Measurements from ENCODE around the gene CHD1L.
"Not testable (repeated sequence)": the region's sequence is repeated elsewhere in the genome, so short reads cannot be mapped to it uniquely, and the experiment has no call there.

CHD1L gene

DNA sequence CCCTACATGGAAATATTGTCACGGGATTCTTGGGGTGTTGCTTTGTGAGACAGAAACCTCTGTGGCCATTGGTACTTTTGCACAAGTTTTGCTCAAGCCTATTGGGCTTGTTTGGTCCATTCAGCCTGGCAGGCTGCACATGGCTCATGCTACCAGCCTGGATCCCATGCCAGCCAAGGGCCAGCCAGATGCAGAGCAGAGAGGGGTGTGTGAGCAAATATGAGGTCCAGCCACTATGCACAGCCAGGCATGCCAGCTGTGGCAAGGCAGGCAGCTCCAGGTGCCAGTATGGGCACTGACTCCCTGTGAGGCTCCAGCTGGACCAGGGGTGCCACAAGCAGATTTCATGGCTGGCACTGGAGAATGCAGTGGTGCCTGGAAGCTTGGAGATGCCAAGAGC, 6.7 kb upstream of the CHD1L start:
- no peak for DNase-seq

DNA sequence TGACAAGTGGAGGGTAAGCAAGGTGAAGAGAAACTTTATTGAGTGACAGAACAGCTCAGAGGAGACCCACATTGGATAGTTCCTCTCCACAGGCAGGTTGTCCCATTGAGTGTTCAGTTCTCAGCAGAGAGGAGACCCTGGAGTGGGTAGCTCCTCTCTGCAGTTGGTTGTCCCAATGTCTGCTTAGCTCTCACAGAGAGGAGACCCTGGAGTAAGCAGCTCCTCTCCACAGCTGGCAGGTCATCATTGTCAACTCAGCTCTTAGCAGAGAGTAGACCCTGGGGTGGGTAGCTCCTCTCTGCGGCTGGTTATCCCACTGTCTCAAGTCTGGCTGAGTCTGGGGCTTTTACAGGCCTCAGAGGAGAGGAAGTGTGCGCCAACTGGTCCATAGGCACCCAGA, 6.0 kb upstream of the CHD1L start:
- no peak for DNase-seq

GRCh38 chr1:147236959-147237791, 5.3 kb upstream of the CHD1L start:
- DNase-seq: no peak

GRCh38 chr1:147238053-147238902, 4.2 kb upstream of the CHD1L start:
- no peak for DNase-seq

GRCh38 chr1:147238925-147239820, 3.3 kb upstream of the CHD1L start:
- DNase-seq: no peak

DNA sequence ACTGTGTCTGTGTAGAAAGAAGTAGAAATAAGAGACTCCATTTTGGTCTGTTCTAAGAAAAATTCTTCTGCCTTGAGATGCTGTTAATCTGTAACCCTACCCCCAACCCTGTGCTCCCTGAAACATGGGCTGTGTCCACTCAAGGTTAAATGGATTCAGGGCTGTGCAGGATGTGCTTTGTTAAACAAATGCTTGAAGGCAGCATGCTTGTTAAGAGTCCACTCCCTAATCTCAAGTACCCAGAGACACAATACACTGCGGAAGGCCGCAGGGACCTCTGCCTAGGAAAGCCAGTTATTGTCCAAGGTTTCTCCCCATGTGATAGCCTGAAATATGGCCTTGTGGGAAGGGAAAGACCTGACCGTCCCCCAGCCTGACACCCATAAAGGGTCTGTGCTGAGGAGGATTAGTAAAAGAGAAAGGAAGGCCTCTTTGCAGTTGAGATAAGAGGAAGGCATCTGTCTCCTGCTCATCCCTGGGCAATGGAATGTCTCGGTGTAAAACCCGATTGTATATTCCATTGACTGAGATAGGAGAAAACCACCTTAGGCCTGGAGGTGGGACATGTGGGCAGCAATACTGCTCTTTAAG, 2.3 kb upstream of the CHD1L start:
- DNase-seq: not testable (repeated sequence)

DNA sequence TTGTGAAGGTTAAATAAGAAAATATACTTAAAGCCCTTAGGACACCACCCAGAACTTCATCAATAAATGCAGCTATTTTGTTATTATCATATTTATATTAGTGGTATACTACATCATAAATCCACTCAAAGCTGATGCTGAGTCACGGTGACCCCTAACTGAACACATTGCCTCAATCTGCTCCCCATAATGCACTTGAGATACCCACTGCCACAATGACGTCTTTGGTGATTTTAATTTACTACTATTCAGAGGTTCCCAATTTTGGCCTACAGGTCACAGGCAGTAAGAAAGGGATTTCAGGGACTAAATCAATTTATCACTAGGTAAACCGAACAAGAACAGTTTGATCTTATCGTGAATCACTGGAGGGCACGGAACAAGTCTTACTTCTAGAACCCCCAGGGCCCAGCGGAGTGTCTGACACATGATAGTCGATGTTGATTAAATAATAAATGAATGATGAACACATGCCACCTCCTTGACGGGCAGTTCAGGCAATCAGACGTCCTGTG, 493 bp upstream of the CHD1L start:
- no peak for DNase-seq

DNA sequence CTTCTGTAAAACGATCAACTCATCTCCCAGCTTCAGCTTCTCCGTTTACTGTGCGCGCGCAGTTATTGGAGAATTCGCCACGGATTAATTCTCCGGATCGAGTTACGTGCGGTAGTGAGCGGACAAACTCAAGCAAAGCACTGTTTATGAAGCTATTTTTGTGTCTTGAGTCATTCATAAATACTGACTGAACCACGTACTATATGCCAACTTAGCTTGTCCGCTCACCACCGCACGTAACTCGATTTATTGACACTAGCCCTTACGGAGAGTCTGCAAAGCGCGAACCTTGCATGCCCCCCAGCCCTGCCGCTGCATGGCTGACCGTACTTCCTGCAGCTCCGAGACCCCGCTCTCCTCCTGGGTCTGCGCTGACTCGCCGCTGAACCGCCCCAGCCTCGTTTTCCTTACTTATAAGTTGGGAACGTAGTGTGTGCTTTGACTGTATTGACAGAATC, 773 bp downstream of the CHD1L start:
- DNase-seq: peak; percentile 75

DNA sequence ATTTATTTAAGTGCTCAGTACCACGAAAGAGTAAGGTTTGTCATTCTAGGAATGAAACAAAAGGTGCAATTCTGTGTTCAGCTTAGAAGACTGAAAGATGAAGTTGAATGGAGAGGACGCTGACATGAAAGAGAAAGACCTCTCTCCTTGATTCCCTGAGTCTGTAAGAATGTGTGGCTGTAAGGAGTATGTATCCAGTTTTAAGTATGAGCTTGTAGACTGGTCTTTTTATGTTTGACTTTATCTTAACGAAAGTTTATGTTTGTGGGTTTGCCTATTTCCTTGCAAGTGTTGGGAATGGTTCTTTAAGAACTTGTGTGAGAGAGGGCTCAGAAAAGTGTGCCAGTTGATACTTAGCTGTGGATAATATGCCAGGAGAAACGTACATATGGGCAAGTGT, 1.4 kb downstream of the CHD1L start:
- DNase-seq: no peak

GRCh38 chr1:147245129-147245528, 2.6 kb downstream of the CHD1L start:
- DNase-seq: no peak

DNA sequence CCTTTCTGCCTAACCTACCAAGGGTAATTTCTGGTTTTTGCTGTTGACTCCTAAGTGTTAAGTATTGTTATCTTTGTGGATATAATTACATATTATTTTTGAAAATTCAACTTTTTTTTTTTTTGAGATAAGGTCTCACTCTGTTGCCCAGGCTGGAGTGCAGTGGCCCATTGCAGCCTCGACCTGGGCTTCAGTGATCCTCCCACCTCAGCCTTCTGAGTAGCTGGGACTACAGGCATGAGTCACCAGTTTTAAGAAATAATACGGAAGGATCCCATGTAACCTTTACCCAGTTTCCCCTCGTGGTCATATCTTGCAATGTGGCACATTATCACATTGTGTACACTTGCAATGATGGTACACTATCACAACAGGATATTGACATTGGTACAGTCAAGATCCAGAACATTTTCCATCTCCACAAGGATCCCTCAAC, 3.1 kb downstream of the CHD1L start:
- no peak for DNase-seq

DNA sequence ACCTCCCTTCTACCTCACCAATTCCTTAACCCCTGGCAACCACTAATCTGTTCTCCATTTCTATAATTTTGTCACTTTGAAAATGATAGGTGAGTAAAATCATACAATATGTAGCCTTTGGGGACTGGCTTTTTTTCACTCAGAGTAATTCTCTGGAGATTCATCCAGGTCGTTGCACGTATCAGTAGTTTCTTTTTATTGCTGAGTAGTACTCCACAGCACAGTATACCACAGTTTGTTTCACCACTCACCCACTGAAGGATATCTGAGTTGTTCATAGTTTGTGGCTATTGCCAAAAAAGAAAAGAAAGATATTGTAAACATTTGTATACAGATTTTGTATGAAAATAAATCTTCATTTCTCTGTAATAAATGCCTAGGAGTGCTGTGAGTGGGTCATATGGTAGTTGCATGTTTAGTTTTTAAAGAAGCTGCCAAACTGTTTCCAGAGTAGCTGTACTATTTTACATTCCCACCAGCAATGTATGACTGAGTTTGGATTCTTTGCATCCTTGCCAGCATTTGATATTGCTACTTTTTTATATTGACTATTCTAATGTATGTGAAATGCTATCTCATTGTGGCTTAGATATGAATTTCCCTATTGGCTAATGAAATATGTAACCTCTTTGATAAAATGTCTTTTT, 3.7 kb downstream of the CHD1L start:
- no peak for DNase-seq

DNA sequence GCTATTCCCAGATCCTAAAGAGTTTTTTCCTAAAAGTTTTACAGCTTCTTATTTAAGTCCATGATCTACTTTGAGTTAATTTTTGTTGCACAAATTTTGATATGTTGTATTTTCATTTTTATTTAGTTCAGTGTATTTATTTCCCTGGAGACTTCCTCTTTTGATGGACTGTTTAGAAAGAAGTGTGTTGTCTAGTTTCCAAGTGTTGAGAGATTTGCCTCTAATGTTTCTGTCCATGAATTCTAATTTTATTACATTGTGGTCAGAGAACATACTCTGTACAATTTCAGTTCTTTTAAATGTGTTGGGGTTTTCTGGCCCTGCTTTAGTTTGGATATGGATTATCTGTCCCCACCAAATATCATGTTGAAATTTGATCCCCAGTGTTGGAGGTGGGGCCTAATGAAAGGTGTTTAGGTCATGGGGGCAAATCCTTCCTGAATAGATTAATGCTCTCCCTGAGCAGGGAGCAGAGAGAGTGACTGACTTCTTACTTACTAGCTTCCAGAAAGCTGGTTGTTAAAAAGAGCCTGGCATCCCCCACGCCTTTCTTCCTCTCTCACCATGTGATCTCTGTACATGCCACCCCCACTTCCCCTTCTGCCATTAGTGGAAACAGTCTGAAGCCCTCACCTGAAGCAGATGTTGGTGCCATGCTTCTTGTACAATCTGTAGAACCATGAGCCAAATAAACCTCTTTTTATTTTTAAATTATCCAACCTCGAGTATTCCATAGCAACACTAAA, 4.6 kb downstream of the CHD1L start:
- no peak for DNase-seq

DNA sequence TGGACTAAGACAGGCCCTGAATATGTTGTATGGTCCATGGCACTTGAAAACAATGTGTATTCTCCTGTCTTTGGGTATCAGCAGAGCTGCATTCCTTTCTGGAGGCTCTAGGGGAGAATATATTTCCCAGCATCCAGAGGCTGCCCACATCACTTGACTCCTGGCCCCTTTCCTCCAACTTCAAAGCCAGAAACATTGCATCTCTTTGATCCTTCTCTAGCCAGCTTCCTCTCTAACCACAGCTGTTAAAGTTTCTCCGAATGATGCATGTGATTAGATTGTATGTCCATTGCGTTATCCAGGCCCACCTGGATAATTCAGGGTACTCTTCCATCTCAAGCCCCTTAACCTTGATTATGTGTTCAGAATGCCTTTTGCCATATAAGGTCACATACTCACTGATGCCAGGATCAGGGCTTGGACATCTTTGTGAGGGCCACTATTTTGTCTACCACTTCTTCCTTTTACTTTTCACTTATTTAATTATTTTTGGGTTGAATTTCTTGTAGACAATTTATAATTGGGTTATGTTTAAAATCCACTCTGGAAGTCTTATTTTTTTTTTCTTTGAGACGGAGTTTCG, 5.3 kb downstream of the CHD1L start:
- no peak for DNase-seq

DNA sequence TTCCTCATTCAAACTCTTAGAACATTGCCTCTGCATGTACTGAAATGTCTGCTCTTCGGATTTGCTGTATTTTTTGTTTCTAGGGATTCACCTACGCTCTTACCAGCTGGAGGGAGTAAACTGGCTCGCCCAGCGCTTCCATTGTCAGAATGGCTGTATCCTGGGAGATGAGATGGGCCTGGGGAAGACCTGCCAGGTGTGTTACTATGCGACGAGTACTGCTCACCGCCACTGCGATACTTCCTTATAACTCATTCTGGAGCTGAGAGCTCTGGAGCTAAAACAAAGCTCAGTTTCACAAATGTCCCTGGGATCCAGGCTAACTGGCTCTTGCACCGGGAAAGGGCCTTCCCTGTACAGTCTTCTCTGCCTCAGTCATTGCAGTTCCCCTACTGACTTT, 10.1 kb downstream of the CHD1L start:
- DNase-seq: no peak

- DNase-seq: no peak
These were observed 18.5 kb downstream of the CHD1L start for GRCh38 chr1:147260956-147261355.

- no peak for DNase-seq
These were observed 21.8 kb downstream of the CHD1L start for GRCh38 chr1:147264158-147264768.

DNA sequence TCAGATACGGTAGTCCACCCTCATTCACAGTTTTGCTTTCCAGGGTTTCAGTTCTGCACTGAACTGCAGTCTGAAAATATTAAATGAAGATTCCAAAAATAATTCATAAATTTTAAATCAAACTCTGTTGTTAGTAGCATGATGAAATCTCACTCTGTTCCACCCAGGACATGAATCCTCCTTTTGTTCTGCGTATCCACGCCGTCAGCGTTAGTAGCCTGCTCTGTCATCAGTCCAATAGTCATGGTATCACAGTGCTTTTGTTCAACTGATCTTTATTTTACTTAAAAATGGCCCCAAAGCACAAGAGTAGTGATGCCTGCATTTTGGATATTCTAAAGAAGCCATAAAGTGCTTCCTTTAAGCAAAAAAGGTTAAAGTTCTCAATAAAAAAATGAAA, 23.9 kb downstream of the CHD1L start:
- DNase-seq: no peak

DNA sequence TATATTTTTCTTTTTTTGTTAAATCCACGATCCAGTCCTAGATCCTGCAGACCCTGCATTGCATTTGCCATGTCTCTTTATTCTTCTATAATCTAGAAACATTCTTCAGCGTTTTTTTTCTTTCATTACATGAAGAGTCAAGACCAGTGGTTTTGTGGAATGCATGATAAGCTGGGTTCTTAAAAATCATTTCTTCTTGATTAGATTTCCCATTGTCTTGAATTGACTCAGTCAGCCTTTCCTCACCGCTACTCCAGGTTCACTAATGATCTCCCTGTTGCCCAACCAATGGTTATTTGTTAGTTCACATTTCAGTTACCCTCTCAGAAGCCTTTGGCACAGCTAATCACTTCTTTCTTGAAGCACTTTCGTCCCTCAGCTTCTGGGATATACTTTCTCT, 25.2 kb downstream of the CHD1L start:
- no peak for DNase-seq

DNA sequence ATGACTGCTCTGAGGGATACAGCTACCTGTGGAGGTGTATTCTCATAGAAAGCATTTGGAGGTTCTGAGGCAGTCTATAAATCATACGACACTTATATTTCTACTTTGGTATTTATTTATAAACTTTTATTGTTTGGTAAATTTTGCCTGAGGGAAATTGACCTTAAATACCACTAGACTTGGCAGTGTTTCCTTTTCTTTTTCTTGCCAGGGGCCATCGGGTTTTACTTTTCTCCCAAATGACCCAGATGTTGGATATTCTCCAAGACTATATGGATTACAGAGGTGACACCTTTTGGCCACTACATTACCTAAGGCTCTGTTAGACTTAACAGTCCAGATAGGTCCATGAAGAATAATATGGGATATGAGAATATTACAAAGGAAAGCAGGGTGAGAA, 28.2 kb downstream of the CHD1L start:
- no peak for DNase-seq

Measured in activated effector memory CD4-positive, alpha-beta T cell treated with anti-CD3 and anti-CD28 coated beads, Interleukin-2, amount 50 U/mL, for 16 hours (primary cell).